Measurements from ENCODE around the gene MAD1L1.

MAD1L1 gene

GRCh38 chr7:1944619-1945210, 288.0 kb downstream of the MAD1L1 start:
- DNase-seq (ENCODE audit: low read depth, low spot score), result peak; percentile 26

DNA sequence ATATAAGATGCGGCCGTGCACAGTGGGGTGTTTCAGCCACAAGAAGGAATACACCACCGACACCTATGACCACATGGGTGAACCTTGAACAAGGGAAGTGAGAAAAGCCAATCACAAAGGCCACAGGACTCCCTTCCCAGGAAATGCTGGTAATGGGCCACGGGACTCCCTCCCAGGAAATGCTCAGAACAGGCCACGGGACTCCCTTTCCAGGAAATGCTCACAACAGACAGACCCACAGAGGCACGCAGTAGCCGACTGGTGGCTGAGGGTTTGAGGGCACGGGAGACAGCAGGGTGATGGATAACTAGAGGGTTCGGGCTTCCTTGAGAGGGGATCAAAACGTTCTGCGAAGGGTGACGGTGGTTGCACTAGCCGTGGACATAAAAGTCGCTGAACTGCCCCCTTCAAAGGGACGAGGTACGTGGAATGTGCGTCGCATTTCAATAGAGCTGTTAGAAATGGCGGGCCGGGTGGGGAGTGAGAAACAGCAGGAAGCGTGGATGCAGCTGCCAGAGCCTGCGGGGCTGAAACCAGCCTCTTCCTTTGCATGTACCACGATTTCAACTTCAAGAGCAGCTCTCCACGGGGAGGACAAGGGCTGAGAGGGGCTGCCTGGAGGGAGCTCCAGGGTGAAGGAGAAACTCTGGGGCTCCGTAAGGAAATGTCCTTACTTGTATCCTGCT, 288.7 kb downstream of the MAD1L1 start:
- no peak for DNase-seq (ENCODE audit: low read depth, low spot score)

DNA sequence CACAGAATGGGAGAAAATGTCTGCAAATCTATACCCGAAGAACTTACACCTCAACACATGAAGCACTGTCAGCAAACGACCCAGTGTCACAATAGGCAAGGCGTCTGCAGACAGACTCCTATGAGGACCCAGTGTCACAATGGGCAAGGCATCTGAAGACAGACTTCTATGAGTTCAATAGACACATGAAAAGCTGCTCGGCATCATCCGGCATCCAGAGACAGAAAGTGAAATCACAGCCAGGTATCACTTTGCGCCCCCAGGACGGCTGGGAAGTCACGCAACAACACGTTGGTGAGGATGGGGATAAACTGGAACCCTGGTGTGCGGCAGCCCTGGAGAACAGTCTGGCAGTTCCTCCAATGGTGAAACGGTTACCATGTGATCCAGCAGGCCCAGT, 289.4 kb downstream of the MAD1L1 start:
- no peak for DNase-seq (ENCODE audit: low read depth, low spot score)

DNA sequence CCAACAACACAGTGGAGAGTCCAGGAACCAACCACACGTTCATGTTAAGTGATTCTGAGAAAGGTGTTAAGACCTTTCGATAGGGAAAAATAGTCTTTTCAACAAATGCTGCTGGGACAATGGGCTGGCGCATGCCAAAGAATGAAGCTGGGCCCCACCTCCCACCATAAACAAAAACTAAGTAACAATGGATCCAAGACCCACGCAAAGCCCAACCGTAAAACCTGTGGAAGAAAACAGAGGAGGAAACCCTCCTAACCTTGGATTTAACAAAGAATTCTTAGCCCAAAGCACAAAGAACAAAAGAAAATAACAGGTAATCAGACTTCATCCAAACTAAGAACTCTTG, 289.8 kb downstream of the MAD1L1 start:
- DNase-seq (ENCODE audit: low read depth, low spot score), result no peak

GRCh38 chr7:1942243-1942940, 290.4 kb downstream of the MAD1L1 start:
- no peak for DNase-seq (ENCODE audit: low read depth, low spot score)

DNA sequence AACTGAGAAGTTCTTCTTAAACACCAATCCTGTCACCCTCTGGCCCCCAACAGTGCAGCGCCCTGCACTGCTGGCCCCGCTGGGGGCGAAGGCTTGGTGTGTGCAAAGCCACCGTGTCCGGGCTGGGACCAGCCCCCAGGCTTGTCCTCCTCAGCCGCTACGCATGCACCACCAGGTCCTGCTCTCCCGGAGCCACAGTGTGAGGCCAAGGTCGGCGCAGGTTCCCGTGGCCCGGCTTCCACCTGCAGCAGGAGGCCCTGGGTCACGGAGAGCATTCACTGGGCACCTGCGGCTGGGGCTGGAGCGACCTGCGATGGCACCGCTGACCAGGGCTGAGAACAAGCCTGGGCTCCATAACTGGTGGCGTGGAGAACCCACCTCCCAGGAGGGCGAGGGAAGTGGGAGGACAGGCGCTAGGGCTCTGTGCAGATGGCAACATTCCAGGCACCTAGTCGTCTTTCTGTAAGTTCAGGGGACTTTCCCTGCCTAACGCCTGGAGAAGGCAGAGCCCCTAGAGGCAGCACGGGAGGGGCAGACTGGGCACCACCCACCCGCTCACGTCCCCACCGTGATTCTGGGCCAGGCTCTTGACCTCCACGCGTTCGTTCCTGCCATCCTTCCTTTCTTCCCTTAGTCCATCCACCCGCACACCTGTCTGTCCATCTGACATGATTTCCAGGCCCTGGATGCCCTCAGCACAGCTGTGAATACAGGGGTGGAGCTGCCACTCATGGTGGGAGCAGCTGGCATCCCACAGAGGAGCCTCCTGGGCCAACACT, 291.1 kb downstream of the MAD1L1 start:
- no peak for DNase-seq (ENCODE audit: low read depth, low spot score)

DNA sequence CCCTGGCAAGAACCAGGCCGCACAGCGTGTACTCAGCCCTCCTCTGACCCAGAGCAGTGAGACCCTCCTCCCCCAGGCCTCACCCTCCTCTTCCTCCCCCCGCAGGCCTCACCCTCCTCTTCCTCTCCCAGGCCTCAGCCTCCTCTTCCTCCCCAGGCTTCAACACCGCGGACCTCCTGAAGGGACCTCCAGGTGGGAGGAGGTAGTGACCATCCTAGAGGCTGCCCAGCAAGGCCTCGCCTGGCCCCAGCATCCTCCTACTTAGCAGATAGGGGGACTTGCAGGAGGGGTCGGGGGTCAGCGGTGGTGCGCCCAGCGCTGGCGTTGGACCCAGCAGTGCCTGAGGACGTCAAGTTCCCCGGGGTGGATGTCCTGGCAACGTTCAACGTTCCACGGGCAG, 291.9 kb downstream of the MAD1L1 start:
- DNase-seq (ENCODE audit: low read depth, low spot score), result no peak

DNA sequence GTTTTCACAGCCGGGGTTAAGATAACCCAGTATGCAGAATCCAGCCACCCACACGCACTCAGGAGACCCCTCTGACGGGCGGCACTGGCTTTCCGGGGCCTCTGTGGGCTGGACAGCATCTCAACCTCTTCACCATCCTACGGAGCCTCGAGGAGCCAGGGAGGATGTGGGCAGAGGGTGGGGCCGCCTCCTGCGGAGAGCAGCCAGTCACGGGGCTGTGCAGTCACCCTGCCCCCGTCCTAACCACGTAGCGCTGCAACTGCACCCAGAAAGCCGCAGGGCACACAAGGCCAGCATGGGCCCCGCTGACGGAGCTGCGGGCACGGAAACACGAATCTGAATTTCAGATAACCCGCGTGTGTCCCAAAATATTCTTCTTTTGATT, 292.4 kb downstream of the MAD1L1 start:
- peak; percentile 63 for DNase-seq (ENCODE audit: low read depth, low spot score)

GRCh38 chr7:1939434-1940401, 293.0 kb downstream of the MAD1L1 start:
- no peak for DNase-seq (ENCODE audit: low read depth, low spot score)

DNA sequence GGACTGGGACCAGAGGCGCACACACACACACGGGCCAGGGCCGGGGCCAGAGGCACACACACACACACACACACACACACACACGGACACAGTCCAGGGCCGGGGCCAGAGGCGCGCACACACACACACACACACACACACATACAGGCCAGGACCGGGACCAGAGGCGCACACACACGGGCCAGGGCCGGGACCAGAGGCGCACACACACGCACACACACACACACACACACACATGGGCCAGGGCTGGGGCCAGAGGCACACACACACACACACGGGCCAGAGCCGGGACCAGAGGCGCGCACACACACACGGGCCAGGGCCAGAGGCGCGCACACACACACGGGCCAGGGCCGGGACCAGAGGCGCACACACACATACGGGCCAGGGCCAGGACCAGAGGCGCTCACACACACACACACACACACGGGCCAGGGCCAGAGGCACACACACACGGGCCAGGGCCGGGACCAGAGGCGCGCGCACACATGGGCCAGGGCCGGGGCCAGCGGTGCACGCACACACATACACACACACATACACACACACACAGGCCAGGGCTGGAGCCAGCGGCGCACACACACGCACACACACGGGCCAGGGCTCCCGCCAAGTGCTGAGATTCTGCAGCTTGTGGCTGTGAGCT, 293.8 kb downstream of the MAD1L1 start:
- DNase-seq (ENCODE audit: low read depth, low spot score), result no peak

- no peak for DNase-seq (ENCODE audit: low read depth, low spot score)
Observed at GRCh38 chr7:1937252-1937605, 295.5 kb downstream of the MAD1L1 start.

- no peak for DNase-seq (ENCODE audit: low read depth, low spot score)
Observed at GRCh38 chr7:1936531-1937251, 296.1 kb downstream of the MAD1L1 start.

DNA sequence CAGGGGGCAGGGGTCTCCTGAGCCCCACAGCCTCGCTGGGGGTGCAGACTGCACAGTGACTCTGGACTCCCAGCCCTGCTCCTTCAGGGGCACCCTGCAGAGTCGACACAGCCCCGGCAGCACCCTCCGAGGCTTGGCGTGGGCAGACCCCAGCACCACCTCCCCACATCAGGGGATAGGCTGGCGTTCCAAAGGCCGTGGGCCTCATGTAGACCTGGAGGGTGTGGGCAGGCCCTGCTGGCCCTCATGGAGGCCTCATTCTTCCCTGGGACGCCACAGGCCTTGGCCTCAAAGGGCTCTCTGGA, 296.8 kb downstream of the MAD1L1 start:
- DNase-seq (ENCODE audit: low read depth, low spot score), result no peak

DNA sequence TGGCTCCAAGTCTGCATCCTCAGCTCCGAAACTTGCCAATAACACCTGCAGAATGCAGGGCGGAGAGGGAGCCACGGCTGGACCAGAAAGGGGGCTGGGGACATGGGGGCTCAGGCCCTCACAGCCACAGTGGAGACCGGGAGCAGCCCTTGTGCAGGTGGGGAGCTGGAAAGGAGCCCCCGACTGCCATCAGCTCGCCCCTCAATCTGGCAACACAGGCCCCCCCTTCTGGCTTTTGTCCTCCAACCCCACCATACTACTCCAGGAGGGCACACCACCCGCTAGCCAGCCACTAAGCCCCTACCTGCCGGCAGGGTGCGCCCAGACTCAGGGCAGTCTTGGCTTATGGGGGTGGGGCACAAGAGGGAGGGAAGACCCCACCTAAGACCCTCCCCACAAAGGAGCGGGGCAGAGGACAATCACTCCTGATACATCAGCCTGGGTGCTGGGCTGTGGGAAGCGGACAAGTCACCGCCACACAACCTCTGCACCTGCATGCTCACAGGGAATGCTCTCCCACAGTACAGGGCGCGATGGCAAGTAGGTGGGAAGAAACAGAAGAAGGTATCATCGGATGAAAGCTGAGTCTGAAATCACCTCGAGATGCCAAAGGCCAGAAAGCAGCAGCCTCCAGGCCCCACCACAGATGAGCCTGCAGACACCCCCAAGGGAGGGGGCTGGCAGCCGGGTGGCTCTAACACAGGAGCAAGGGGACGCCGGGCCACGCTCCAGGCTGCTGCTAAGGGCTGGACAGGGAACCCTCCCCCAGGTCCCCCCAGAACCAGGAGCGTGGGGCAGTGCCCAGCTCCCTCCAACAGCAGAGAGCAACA, 297.4 kb downstream of the MAD1L1 start:
- no peak for DNase-seq (ENCODE audit: low read depth, low spot score)

DNA sequence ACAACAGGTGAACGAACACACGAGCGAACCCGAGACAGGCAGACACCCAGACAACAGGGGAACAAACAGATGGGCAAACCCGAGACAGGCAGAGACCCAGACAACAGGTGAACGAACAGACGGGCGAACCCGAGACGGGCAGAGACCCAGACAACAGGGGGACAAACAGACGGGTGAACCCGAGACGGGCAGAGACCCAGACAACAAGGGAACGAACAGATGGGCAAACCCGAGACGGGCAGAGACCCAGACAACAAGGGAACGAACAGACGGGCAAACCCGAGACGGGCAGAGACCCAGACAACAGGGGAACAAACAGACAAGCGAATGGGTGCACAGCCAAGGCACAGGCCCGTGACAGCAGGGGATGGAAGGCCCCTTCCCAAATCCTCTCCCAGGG, 298.0 kb downstream of the MAD1L1 start:
- no peak for DNase-seq (ENCODE audit: low read depth, low spot score)

DNA sequence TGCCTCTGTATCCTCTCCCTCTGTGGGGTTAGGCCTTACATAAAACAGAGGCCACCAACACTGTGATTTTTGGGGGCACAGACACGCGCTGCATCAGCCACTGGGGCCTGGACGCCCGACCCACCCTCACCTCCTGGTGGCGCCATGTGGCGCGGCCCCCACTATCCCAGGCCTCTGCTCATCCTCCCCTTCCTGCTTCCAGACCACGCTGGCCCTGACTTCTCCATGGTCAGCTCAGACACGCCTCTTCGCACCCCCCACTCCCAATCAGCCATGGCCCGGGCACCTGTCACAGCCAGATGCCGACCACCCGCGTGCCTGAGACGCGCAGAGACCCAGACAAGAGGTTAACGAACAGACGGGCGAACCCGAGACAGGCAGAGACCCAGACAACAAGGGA, 298.7 kb downstream of the MAD1L1 start:
- DNase-seq (ENCODE audit: low read depth, low spot score), result no peak

- DNase-seq (ENCODE audit: low read depth, low spot score), result no peak
Observed at GRCh38 chr7:1933066-1933750, 299.5 kb downstream of the MAD1L1 start.

DNA sequence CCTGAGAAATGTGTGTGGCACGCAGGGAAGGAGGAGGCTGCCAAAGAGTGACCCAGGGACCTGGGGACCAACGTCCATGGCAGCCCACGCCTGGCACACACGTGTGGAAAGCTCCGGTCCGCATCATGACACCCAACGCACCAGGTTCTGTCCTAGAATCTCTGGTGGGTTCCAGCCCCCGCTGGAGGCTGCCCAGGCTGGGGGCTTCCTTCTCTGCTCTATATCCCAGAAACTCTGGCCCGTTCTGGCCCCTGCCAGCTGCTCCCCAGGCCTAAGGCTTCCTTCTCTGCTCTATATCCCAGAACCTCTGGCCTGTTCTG, 300.8 kb downstream of the MAD1L1 start:
- no peak for DNase-seq (ENCODE audit: low read depth, low spot score)

Measured in astrocyte of the hippocampus (primary cell).